T-cell (primary cell): ENCODE measurements around the gene SMG7. TPM values are rescaled to one million over a fixed set of nuclear protein-coding genes. Genes with fewer than 3 reads are reported as not detected.

ENCODE experiments used
- total RNA-seq, 35 experiments: library from RNA in 6 of 35; stranded (reverse) in 6 of 35; fragments of 120-200 nt in 1 of 35; gene quantifications; one replicate each; pipeline versions ENCODE4 v1.2.1 to v1.2.4 and lab custom pipeline; 2013 to 2026

Gene SMG7
- total RNA-seq, 5 donors from 2014 or later (not counting 1 experiment from before 2014, with no cell fraction given), result 52.6 to 59.0 (median 54.6) TPM

Other genes with a start within 250 kb of the SMG7 start
- gene NMNAT2, start 54.1 kb upstream of the SMG7 start, total RNA-seq, result under 1 TPM in 1 of 5 donors, not detected in 4; 0.16 TPM
- gene NCF2, start 118.0 kb downstream of the SMG7 start, total RNA-seq, result 1 to 10 TPM; 2.9 to 8.7 (median 4.0) TPM
- 100 to 1,000 TPM in 3 of 5 donors, 10 to 100 TPM in 2; 69.8 to 116 (median 106) TPM for gene ARPC5, start 163.3 kb downstream of the SMG7 start, total RNA-seq
- not detected for gene APOBEC4, start 180.8 kb downstream of the SMG7 start, total RNA-seq